ENCODE results near the gene BHLHA15. TPM values are rescaled to one million over a fixed set of nuclear protein-coding genes. Genes with fewer than 3 reads are reported as not detected.

BHLHA15 gene
- 0.94 TPM for polyA plus RNA-seq (2012; ENCODE audit: insufficient read length, low read depth)

GRCh38 chr7:98211221-98211675, at the start of gene BHLHA15:
BHLHA15 (plus strand) TSS chr7:98211439; CDS start chr7:98212310, 871 bp downstream.
- TF ChIP-seq SIN3A (IDR thresholded peaks at IDR 0.05; ENCODE audit: borderline replicate concordance, insufficient read depth, low read length) (no peak), POLR2AphosphoS5 (IDR thresholded peaks at IDR 0.05; ENCODE audit: low read depth, low read length) (no peak), FOXP2 (optimal IDR thresholded peaks at IDR 0.05; ENCODE audit: borderline replicate concordance, extremely low read depth, extremely low read length, insufficient read depth) (no peak), TAF1 (IDR thresholded peaks at IDR 0.05; ENCODE audit: borderline replicate concordance, insufficient read depth, low read length) (no peak), REST (IDR thresholded peaks at IDR 0.05; ENCODE audit: insufficient read depth in 1 of 2, low read depth in 2 of 2, low read length in 2 of 2) (no peak)

DNA sequence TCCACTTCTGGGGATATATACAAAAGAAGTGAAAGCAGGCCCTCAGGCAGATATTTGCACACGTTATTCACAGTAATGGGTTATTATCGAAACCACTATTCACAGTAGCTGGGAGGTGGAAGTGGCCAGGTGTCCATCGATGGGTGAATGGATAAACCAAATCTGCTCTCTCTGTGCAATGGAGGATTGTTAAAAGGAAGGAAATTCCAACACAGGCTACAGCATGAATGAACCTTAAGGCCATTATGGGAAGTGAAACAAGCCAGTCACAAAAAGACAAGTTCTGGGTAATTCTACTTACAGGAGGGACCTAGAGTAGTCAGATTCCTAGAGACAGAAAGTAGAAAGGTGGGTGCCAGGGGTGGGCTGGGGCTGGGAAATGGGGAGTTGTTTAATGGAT, 48.5 kb upstream of the BHLHA15 start:
- no peak for TF ChIP-seq FOXP2 (optimal IDR thresholded peaks at IDR 0.05; ENCODE audit: borderline replicate concordance, extremely low read depth, extremely low read length, insufficient read depth)
- no peak for TF ChIP-seq SIN3A (IDR thresholded peaks at IDR 0.05; ENCODE audit: borderline replicate concordance, insufficient read depth, low read length)
- TF ChIP-seq REST (IDR thresholded peaks at IDR 0.05; ENCODE audit: insufficient read depth in 1 of 2, low read depth in 2 of 2, low read length in 2 of 2) = no peak
- no peak for TF ChIP-seq POLR2AphosphoS5 (IDR thresholded peaks at IDR 0.05; ENCODE audit: low read depth, low read length)
- TF ChIP-seq TAF1 (IDR thresholded peaks at IDR 0.05; ENCODE audit: borderline replicate concordance, insufficient read depth, low read length) = no peak

DNA sequence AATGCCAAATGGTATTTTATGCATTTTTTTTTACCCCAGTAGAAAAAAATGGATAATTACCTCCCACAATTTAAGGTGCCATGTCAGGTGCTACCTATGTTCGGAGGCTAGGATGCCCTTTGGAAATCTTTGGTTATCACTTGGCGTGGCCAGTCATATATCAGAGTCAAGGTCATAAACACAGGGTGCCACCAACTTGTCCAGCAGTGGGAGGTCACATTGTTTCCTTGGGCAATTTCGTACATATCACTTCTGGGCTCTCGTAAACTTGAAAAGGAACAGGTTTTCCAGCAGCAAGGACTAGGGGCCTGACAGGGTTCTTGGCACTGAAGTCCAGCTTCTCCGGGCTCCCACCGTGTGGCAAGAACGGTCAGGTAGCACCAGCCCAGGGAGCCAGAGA, 48.0 kb upstream of the BHLHA15 start:
- no peak for TF ChIP-seq TAF1 (IDR thresholded peaks at IDR 0.05; ENCODE audit: borderline replicate concordance, insufficient read depth, low read length)
- no peak for TF ChIP-seq SIN3A (IDR thresholded peaks at IDR 0.05; ENCODE audit: borderline replicate concordance, insufficient read depth, low read length)
- no peak for TF ChIP-seq REST (IDR thresholded peaks at IDR 0.05; ENCODE audit: insufficient read depth in 1 of 2, low read depth in 2 of 2, low read length in 2 of 2)
- no peak for TF ChIP-seq FOXP2 (optimal IDR thresholded peaks at IDR 0.05; ENCODE audit: borderline replicate concordance, extremely low read depth, extremely low read length, insufficient read depth)
- no peak for TF ChIP-seq POLR2AphosphoS5 (IDR thresholded peaks at IDR 0.05; ENCODE audit: low read depth, low read length)

DNA sequence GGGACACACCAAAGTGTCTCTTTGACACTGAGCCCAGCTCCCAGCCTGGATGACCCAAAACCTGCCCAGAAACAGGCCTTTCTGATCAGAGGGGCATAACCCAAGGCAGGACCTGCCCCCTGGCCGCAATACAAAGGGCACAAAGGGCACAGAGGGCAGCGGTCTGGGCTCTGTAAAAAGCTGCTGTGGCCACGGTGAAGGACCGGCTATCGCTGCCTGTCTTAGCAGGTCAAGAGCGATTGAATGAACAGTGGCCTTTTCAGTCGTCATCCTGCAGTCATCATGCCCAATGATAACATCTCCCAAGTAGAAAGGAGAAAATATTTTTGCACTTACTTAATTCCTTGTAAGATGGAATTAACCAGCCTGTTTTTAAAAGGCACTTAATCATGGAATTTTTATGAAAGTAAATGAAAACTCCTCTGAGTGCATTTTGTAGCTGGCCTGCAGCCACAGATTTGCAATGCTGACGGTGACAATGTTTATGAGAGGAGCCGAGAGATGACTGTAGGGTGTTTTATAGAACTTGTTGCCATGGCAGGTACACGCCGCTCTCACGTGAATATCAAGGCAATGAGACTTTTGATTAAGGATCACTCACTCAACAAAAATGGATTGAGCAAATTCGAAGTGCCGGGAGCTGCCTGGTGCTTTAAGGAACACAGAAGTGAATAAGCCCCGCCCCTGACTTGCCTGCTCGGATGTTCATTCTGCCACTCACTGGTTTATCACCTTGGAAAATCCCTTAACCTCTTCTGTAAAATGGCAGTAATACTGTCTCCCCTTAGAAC, 47.3 kb upstream of the BHLHA15 start:
- TF ChIP-seq POLR2AphosphoS5 (IDR thresholded peaks at IDR 0.05; ENCODE audit: low read depth, low read length) (no peak), FOXP2 (optimal IDR thresholded peaks at IDR 0.05; ENCODE audit: borderline replicate concordance, extremely low read depth, extremely low read length, insufficient read depth) (no peak), REST (IDR thresholded peaks at IDR 0.05; ENCODE audit: insufficient read depth in 1 of 2, low read depth in 2 of 2, low read length in 2 of 2) (no peak), SIN3A (IDR thresholded peaks at IDR 0.05; ENCODE audit: borderline replicate concordance, insufficient read depth, low read length) (no peak), TAF1 (IDR thresholded peaks at IDR 0.05; ENCODE audit: borderline replicate concordance, insufficient read depth, low read length) (no peak)
